H1 (cell line): ENCODE results near the gene ATP6V1E1. TPM values are rescaled to one million over a fixed set of nuclear protein-coding genes. Genes with fewer than 3 reads are reported as not detected.

Experiments used
- ASH2L ChIP-seq: fragments of 200-600, 300-600 bp; sonication (generic); IDR thresholded peaks from one replicate; pipeline ENCODE4 v1.7.1; 2017; ENCODE audit warnings: low read length
- EGR1 ChIP-seq: IDR thresholded peaks from 2 replicates; pipeline ENCODE4 v1.6.1; 2011; ENCODE audit warnings: low read depth, low read length, borderline replicate concordance
- SP4 ChIP-seq: IDR thresholded peaks from 2 replicates; pipeline ENCODE4 v1.6.1; 2012; ENCODE audit warnings: low read length, inconsistent platforms
- polyA plus RNA-seq, 7 experiments: library from polyadenylated mRNA; depleted of rRNA in 3 of 7; stranded (reverse) in 5 of 7; unstranded in 2 of 7; fragments of >200 nt in 5 of 7; fragments of 200-250 nt in 2 of 7; gene quantifications; 1 replicate in 5 of 7; 2 replicates in 1 of 7; 4 replicates in 1 of 7; pipeline versions ENCODE4 v1.2.1 to v1.2.3, GENCODE V29; 2011 to 2013; ENCODE audit warnings: missing spikeins in 2 of 7, mixed read lengths in 2 of 7
- total RNA-seq: library from RNA; stranded (reverse); fragmentation: NEBNext Ultra II Directional; extraction: Animal tissue kit (Norgen Biotek cat#: 25700); gene quantifications from 2 replicates; pipeline ENCODE4 v1.2.1, GENCODE V29; 2021

The ATP6V1E1 gene
- total and polyA plus RNA-seq, 2 of the 8 experiments (the other 6 are each of a cell fraction or from before 2014, with no cell fraction given), result 80.4 to 88.1 TPM

DNA sequence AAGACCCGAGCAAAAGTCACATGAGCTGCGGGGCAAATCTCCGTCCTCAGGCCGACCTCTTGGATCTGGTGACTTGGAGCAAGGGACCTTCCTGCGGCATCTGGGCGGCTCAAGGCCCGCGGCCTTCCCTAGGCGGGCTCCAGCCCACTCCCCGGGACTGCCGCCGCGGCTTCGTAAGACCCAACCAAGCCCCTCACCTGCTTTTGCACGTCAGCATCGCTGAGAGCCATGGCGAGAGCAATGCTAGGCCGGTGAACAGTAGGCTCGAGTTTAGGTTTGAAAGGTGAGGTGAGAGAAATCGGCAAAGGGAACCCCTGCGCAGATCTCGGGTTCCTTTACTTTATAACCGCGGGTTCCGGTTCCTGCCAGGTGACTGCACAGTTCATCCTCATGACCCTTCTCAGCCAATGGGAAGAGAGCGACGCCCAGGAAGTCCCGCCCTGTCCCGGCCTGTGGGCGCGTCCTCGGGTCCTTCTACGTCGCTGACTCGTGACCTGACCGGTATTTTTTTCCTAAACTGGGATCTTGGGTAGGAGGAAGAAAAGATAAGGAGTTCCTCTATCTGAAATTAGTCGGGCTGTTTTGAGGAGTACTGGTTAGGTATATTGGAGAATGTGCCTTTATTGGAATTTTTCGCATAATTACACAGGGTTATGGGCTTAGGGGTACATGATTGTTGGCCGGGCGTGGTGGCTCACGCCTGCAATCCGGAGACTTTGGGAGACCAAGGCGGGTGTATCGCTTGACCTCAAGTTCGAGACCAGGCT is at the start of gene ATP6V1E1 (continued):
- TF ChIP-seq SP4 (0 out of 2 replicates have a peak, but pooled peaks have one; percentile 54), ASH2L (peak; percentile 77), EGR1 (no peak)
- TF ChIP-seq, all 59 proteins: peak for 19
